Activated T-cell treated with anti-CD3 and anti-CD28 coated beads for 1 hour (primary cell): ENCODE measurements around the gene NOPCHAP1.
"Not testable (repeated sequence)": the region's sequence is repeated elsewhere in the genome, so short reads cannot be mapped to it uniquely, and the experiment has no call there.

Experiments
- DNase-seq: peaks from one replicate; pipeline ENCODE4 v3.0.0-alpha.2; 2020; ENCODE audit warnings: low read depth

NOPCHAP1 gene, protein sequence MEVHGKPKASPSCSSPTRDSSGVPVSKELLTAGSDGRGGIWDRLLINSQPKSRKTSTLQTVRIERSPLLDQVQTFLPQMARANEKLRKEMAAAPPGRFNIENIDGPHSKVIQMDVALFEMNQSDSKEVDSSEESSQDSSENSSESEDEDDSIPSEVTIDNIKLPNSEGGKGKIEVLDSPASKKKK

DNA sequence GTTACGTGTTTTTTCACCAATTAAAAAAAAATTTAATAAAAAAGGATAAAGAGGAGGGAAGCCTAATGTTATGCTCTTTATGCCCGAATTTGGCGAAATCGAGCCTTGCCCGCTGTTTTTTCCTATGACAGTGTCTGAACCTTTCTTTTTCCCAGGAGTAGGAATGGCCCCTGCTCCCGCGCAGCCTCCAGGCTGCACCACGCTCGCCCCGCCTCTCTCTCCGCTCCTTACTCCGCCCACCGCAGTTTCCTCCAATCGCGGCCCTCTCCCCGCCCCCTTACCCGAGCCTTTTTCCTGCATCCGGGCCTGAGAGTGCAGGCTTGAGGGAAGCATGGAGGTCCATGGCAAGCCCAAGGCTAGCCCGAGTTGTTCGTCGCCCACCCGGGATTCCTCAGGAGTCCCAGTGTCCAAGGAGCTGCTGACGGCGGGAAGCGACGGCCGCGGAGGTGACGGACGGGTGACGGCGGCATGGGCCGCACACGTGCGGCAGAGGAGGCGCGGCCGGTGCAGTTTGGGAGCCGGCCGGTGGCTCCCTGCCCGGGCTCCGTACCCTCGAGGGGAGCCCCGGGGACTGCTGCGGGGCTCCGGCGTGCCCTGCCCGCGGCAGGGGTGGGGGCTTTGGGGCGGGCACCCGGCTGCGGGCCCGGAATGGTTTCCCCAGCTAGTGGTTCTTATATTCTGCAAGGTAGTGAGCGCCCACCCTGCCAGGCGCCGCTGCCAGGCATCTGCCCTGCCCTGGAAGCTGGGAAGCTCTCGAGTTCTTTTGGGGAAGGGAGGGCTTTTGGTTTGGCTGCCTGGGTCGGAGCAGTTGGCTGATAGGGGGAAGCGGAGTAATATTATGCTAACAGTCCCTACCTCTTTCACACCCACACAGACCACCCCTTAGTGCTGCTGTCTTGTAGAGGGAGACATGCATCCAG is at the start of gene NOPCHAP1:
TSS of gene NOPCHAP1 (plus strand) at position 295 of the 920 bp plus-strand sequence. CDS start at position 332, 37 bp downstream.
- DNase-seq: peak; percentile 81

DNA sequence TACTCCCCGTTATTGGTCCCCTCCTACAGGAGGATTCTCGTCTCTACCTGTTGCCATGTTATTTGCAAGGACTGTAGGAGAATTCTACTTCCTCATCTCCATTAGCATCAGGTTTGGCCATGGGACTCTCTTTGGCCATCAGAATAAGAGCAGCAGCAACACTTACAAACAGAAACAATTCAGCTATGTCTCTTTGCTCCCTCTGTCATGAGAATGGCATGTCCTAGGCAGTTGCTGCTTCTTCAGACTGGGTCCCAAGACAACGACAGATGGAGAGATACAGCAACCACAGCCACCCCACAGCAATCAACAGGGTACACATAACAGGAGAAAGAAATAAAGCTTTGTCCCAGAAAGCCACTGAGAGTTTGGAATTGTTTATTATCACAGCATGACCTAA is 47.7 kb upstream of the NOPCHAP1 start:
- no peak for DNase-seq

DNA sequence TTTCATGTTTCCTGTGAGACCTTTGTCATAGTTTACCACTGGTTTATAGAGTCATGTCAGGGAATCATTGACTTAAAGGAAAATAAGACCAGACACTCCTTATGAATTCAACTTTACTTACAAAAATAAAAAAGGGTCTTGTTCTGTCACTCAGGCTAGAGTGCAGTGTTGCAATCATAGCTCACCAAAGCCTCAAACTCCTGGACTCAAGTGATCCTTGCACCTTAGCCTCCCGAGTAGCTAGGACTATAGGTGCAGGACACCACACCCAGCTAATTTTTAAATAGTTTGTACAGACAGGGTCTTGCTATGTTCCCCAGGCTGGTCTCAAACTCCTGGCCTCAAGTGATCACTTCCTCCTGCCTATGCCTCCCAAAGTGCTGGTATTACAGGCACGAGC is 47.0 kb upstream of the NOPCHAP1 start:
- no peak for DNase-seq

DNA sequence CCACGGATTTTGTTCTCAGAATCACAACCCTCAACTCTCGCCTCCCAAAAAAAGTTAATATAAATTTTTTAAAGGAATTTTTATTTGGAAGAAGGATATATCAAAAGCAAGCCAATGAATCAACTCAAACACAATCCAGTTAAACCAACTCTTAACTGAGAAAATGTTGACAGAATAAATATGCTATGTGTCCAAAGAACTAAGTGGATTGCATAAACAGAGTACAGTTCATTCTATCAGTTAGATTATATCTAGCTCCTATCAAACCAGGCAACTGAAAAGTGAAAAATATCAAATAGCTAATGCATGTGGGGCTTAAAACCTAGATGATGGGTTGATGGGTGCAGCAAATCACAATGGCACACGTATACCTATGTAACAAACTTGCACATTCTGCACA is 44.7 kb upstream of the NOPCHAP1 start:
- no peak for DNase-seq

DNA sequence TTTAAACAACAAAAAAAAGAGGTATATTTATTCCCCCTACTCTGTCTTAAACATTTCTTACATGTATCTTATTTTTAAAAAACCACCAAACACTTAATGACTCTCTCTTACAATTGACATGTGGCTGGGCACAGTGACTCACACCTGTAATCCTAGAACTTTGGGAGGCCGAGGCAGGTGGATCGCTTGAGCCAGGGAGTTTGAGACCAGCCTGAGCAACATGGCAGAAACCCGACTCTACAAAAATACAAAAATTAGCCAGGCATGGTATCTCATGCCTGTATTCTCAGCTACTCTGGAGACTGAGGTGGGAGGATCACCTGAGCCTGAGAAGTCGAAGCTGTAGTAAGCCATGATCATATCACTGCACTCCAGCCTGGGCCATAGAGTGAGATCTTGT is 44.0 kb upstream of the NOPCHAP1 start:
- DNase-seq: no peak

DNA sequence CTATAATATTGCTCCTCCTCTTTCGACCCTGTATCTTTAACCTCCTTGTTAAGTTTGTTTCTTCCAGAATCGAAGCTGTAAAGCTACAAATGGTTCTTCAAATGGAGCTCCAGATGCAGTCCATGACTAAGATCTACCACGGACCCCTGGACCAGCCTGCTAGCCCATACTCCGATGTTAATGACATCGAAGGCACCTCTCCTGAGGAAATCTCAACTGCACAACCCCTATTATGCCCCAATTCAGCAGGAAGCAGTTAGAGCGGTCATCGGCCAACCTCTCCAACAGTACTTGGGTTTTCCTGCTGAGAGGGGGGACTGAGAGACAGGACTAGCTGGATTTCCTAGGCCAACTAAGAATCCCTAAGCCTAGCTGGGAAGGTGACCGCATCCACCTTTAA is 42.7 kb upstream of the NOPCHAP1 start:
- DNase-seq: not testable (repeated sequence)

DNA sequence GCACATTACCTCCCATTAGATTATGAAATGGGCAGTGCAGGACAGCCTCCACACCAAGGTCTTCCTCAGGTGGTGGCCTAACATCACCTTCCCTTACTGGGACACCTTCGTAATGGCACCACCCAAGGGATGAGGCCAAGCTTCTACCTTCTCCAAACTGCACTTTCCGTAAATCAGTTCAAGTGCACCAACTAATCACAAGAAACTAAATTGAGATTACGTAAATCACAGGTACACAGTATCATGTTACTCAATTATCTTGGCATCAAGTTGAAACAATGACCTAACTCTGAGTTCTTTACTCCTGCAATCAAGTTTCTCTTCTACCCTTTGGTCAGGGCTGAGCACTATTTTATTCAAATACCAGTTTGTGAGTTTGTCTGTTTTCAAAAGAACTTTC is 41.9 kb upstream of the NOPCHAP1 start:
- no peak for DNase-seq

DNA sequence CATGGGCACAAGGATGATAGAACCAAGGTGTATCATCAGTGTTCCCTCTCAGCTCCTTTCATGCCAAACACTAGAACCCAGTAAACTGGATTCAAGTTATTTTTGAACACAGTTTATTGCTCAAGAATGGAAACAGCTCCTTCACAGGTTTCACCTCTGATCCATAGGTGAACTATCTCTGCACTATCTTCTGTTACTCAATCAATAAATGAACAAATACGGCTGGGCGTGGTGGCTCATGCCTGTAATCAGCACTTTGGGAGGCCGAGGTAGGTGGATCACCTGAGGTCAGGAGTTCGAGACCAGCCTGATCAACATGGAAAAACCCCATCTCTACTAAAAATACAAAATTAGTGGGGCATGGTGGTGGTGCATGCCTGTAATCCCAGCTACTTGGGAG is 37.4 kb upstream of the NOPCHAP1 start:
- DNase-seq: not testable (repeated sequence)

DNA sequence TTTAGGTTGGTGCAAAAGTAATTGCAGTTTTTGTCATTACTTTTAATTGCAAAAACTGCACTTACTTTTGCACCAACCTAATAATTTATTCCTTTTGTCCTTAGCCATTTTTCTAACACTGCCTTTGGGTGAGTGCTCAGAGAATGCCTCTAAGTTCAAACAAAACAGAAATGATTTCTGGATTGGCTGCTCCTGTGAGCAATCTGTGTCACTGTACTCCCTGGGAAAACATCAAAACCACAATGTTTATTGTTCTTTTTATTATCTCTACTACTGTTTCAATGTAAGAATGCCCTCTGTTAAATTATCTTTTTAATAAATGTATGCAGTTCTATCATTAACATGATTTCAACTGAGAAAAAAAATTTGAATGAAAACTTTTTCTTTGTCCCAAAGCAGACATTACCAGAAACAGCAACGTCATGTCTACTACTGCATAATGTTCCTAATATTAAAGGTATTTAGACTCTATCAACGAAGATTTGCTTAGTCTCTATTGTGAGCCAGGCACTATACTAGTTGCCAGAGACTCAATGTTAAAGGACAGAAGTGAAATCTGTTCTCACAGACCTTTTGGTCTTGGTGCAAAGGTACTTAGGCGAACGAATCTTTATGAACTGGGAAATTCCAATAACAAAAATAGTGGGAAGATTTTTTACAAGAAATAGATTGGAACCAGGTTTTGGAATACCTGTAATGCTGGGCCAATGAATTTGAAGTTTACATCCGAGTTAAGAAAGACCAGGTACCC is 34.2 kb upstream of the NOPCHAP1 start:
- DNase-seq: no peak

DNA sequence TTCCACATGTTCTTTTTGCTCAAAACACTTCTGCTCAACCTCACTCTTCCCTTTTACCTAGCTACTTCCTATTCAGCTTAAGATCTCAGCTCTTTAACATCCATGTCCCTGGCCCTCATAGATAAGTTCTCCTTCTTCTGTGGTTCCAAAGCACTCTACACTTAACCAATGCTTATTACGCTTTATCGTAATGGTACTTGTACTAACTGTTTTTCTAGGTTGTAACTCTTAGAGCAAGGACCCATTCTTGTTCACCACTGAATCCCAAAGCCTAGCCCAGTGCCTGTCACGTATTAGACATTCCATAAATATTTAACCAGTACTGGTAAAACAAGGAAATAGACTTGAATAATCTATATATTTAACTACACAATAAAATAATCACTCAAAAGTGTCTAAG is 33.3 kb upstream of the NOPCHAP1 start:
- DNase-seq: no peak

DNA sequence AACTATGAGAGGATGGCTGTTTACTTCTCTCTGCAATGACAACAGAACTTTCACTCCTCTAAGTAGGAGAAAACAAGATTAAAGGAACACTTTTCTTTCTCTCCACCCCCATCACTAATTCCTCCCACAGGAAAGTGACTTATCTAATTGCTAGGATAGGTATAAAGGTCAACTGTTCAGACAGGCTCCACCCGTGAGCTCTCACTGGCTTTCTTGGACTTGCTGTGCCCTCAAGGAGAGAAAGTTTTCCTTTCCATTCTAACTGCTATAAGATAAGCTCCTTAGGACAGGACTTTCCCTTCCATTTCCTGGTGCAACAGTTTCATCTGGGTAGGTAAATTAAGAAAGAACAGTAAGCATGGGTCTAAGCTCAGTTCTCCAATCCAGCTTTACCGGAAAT is 32.8 kb upstream of the NOPCHAP1 start:
- no peak for DNase-seq

DNA sequence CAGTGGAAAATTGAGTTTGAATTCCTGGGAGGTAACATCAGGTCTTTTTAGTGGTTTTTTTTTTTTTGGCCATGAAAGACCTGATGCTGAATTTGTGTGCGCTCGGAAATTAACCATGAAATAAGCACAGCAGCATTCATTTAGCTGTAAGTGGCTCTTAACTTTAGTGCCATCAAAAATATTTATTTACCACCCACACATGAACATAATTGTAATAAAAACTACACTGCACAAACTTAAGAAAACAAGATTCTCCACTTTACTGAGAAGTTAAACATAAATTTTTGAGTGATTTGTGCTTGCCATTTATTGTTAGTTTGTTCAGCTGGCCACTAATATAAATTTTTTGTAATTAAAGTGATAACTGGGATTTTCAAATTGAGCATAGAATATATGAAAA is 30.4 kb upstream of the NOPCHAP1 start:
- no peak for DNase-seq

DNA sequence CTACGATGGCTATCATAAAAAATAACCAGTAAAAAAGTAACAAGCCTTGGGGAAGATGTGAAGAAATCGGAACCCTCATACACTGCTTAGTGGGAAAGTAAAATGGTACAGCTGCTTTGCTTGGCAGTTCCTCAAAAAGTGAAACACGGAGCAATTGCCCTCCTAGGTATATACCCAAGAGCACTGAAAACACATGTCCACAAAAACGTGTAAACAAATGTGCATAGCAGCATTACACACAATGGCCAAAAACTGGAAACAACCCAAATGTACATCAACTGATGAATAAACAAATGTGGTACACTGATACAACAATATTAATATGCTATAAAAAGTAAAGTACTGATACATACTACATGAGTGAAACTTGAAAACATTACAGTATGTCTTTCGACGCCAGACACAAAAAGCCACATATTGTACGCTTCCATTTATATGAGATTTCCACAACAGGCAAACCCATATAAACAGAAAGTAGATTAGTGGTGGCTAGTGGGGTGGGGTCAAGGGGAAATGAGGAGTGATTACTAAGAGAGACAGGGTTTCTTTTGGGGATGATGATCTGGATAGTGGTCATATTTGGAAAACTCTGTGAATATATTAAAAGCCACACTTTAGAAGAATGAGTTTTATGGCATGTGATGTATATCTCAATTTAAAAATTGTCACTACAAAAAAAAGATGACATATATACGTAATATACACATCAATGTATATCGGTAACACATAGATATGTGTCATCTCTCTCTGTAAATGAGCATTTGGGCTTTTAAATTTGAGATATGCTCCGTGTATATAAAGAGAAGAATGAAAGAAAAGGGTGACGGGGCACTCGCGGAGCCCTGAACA is 29.0 kb upstream of the NOPCHAP1 start:
- no peak for DNase-seq

DNA sequence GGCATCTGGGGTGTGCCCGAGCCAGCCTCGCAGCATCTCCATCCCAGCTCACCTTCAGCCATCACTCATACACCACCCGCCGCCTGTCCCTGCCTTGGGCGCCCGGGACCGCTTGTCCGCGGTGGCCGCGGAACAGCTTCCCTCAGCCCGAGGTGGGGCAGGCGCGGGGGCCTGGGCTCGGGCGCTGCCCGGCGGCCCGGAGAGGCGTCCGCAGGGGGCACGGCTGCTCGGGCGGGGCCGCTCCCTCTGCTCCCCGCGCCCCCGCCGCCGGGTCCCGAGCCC is 28.5 kb upstream of the NOPCHAP1 start:
- peak; percentile 19 for DNase-seq

DNA sequence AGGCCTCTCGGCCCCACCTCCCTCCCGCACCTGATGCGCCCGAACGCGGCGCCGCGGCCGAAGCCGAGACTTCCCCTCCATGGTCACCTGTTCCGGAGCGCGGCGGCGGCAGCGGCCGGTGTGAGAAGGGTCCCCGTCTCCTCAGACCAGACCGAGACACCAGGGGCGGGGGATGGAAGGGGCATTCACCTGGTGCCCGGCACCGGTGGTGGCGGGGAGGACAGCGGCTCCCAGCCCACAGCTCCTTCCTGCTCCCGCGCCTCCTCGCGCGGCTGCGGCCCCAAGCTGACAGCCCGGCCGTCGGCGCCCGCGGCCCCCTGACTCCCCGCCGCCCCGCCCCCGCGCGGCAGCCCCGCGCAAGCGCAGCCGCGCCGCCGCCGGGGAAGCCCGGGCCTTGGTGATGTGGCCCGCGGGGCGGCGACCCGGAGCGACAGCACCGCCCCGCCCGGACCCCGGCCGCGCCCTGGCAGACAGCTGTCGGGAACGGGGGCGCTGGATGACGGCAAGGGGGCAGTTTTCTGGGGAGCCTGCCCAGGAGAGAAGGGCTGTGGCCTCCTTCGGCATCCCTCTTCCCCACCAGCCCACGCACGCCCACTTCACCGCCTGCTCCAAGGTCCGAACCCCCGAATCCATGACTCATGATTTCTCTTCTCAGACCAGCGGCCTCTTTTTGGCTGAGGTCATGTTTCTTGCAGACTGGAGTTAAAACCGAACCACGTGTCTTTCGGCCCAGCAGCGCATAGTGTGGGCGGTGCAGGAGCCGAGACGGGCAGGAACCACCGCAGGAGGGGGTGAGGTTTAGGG is 27.9 kb upstream of the NOPCHAP1 start, which contains the start of gene SLC41A2:
TSS of gene SLC41A2 (minus strand) at position 290 of the 804 bp plus-strand sequence. CDS start 29,763 bp downstream, outside the sequence.
- DNase-seq: peak; percentile 67

DNA sequence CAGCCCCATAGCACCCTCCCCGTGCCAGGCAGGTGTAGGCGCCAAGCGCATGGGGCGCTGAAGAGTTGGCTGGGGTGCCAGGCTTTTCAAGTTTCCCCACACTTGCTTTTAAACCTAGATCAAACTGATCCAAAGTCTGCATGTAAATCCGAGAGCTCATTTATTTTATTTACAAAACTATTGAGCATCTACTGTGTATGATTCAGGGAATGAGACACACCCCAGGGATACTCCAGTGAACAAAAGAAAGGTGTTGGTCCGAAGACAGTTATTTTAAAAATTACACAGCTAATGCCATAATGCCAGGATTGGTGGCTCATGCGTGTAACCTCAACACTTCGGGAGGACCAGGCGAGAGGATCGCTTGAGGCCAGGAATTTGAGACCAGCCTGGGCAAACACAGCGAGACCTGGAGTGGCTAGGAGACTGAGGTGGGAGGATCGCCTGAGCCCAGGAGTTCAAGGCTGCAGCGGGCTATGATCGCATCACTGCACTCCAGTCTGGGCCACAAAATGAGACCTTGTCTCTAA is 27.2 kb upstream of the NOPCHAP1 start:
- DNase-seq: no peak

DNA sequence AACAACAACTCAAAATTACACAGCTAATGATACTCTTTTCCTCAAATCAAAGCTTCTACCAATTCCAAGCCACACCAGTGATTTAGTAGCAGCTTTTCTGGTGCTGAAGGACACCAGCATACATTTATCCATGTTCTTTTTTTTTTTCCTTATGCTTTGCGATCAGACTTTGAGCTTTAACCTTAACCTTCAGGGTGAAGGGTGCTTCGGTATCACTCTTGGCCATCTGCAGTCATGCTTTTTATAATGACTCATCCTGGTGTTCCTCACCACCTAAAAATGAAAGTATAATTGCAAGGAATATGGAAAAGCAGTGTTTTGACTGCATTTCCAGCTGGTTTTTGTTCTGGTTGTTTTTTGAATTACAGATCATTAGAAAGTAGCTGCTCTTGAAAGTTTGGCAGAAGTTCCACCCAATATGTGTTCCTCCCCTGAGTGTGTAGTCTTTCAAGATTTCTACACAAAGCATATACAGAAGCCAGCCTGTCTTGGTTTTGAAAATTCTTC is 26.7 kb upstream of the NOPCHAP1 start:
- no peak for DNase-seq

DNA sequence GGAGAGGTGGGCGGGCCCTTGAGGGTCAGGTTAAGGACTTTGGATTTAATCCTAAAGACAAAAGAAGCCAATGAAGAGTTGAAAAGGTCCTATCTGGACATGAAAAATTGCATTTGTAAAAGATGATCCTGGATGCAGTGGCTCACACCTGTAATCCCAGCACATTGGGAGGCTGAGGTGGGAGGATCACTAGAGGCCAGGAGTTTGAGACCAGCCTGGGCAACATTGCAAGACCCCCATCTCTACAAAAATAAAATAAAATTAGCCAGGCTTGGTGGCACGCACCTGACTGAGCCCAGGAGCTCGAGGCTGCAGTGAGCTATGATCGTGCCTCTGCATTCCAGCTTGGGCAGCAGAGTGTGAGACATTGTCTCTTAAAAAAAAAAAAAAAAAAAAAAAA is 25.7 kb upstream of the NOPCHAP1 start:
- no peak for DNase-seq

DNA sequence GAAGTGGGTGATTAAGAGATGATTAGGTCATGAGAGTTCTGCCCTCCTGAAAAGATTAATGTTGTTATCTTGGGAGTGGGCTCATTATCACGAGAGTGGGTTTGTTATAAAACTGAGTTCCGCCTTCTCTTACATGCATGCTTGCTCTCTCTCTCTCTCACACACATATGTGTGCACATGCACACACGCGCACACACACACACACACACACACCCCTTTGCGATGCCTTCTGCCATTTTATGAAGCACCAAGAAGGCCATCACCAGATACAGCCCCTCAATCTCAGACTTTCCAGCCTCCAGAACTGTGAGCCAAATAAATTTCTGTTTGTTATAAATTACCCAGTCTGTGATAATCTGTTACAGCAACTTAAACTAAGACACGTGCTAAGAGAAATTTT is 22.4 kb upstream of the NOPCHAP1 start:
- no peak for DNase-seq

DNA sequence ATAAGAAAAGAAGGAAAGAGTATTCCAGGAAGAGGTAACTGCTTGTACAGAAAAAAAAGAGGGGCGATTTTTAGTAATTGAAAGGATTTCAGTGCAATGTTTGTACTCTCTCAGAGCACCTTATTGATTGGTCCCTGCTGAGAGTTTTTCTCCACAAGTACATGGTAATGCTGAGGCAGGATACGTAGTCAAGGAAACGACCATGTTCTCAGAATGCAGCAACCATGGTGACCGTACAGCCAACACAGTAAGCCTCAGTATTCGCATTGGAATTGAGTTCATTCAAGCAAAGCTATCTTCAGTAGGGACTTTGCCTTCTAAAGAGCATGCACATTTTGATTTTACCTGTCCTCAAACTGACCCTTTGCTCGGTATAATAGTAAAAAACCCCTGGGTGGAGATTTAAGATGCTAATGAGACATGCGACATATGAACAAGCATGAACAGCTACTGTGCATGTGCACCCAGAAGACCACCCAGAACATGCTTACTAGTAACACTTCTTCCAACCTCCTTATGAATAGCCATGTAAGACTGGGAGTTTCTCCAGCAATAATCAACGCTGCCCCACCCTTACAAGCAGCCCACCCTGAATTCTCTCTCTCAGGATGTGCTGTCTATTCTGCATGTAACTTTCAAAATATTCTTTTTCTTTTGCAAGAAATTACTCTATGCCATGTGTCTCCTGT is 21.8 kb upstream of the NOPCHAP1 start:
- DNase-seq: no peak
